DMS 273 treated with DMSO at 0.1 percent for 48 hours (cell line): ENCODE measurements around the gene ANKRD18B.
"Not testable (repeated sequence)": the region's sequence is repeated elsewhere in the genome, so short reads cannot be mapped to it uniquely, and the experiment has no call there.

ENCODE experiments used
- DNase-seq: peaks from one replicate; lab custom pipeline; 2025; lab: John Stamatoyannopoulos, UW

Gene ANKRD18B

GRCh38 chr9:33535541-33535940, 11.5 kb downstream of the ANKRD18B start:
- DNase-seq = no peak

GRCh38 chr9:33543463-33543862, 19.4 kb downstream of the ANKRD18B start:
- not testable (repeated sequence) for DNase-seq

- not testable (repeated sequence) for DNase-seq
These were observed 21.7 kb downstream of the ANKRD18B start for GRCh38 chr9:33545715-33546114.

- DNase-seq = not testable (repeated sequence)
These were observed 24.8 kb downstream of the ANKRD18B start for GRCh38 chr9:33548816-33549215.

GRCh38 chr9:33549418-33549817, 25.4 kb downstream of the ANKRD18B start:
- DNase-seq = not testable (repeated sequence)

- DNase-seq = not testable (repeated sequence)
These were observed 27.1 kb downstream of the ANKRD18B start for GRCh38 chr9:33551183-33551582.

GRCh38 chr9:33552315-33552725, 28.3 kb downstream of the ANKRD18B start:
- DNase-seq = not testable (repeated sequence)

- DNase-seq = peak; percentile 1
These were observed 36.2 kb downstream of the ANKRD18B start for GRCh38 chr9:33560217-33560616.

- DNase-seq = not testable (repeated sequence)
These were observed 38.1 kb downstream of the ANKRD18B start for GRCh38 chr9:33562196-33562595.

- DNase-seq = not testable (repeated sequence)
These were observed 43.7 kb downstream of the ANKRD18B start for GRCh38 chr9:33567776-33568175.

- DNase-seq = not testable (repeated sequence)
These were observed 53.7 kb downstream of the ANKRD18B start for GRCh38 chr9:33577786-33578185.

GRCh38 chr9:33579996-33580395, 55.9 kb downstream of the ANKRD18B start:
- not testable (repeated sequence) for DNase-seq

GRCh38 chr9:33582686-33583085, 58.6 kb downstream of the ANKRD18B start:
- not testable (repeated sequence) for DNase-seq

GRCh38 chr9:33586128-33586527, 62.1 kb downstream of the ANKRD18B start:
- not testable (repeated sequence) for DNase-seq

- DNase-seq = not testable (repeated sequence)
These were observed 63.7 kb downstream of the ANKRD18B start for GRCh38 chr9:33587799-33588198.

- not testable (repeated sequence) for DNase-seq
These were observed 64.8 kb downstream of the ANKRD18B start for GRCh38 chr9:33588876-33589275.

- DNase-seq = not testable (repeated sequence)
These were observed 66.8 kb downstream of the ANKRD18B start for GRCh38 chr9:33590857-33591256.

- DNase-seq = not testable (repeated sequence)
These were observed 72.9 kb downstream of the ANKRD18B start for GRCh38 chr9:33596974-33597373.

GRCh38 chr9:33597386-33597785, 73.3 kb downstream of the ANKRD18B start:
- not testable (repeated sequence) for DNase-seq

- not testable (repeated sequence) for DNase-seq
These were observed 74.8 kb downstream of the ANKRD18B start for GRCh38 chr9:33598796-33599379.

GRCh38 chr9:33600911-33601310, 76.9 kb downstream of the ANKRD18B start:
- DNase-seq = not testable (repeated sequence)

- DNase-seq = not testable (repeated sequence)
These were observed 80.2 kb downstream of the ANKRD18B start for GRCh38 chr9:33604249-33604648.

GRCh38 chr9:33604936-33605335, 80.9 kb downstream of the ANKRD18B start:
- DNase-seq = not testable (repeated sequence)

- no peak for DNase-seq
These were observed 87.3 kb downstream of the ANKRD18B start for GRCh38 chr9:33611358-33611757.
